ENCODE measurements around the gene LZTR1. TPM values are rescaled to one million over a fixed set of nuclear protein-coding genes. Genes with fewer than 3 reads are reported as not detected.

The LZTR1 gene
- total and polyA plus RNA-seq, 4 donors: 11.3 to 83.9 (median 70.4) TPM

DNA sequence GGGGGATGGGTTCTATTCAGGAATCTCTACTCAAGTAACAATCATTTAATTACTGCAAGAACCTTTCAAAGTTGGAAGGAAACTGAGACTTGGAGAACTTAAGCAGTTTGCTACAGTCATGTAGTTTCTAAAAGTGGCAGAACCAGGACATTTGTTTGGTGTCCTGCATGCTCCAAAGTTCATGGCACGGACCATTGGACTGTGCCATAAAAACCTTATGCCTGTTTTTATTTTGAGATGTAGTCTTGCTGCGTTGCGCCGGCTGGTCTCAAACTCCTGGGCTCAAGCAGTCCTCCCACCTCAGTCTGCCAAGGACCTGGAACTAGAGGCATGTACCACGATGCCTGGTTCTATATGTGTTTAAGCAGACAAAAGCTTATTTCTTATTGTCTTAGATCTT lies 33.6 kb upstream of the LZTR1 start:
- ATAC-seq (ENCODE audit: low FRiP score) (no peak), DNase-seq (no peak)
- intact Hi-C loops (cut with DNase I): no loop called here
- no peak overlapping the region for H3K27ac ChIP-seq (ENCODE audit: low read depth in 1 of 2, low read length in 2 of 2)
- H3K4me3 ChIP-seq (ENCODE audit: low read length in 2 of 2): no peak overlapping the region
- H3K4me1 ChIP-seq (ENCODE audit: control insufficient read depth in 1 of 2, insufficient read depth in 2 of 2, low read length in 2 of 2): peaks cover 0 to 3% of the 10 kb centered on the region in 2 donors
- H3K36me3 ChIP-seq (ENCODE audit: control insufficient read depth in 1 of 2, insufficient read depth in 2 of 2, low read length in 1 of 2): peaks cover 0 to 5% of the 10 kb centered on the region in 2 donors
- WGBS, 2 donors: 88 to 89% methylated on average over 5 of the region's 5 CpGs
- no peaks in the 10 kb centered on the region for H3K9me3 ChIP-seq (ENCODE audit: control insufficient read depth, low read length)
- no peaks in the 10 kb centered on the region for H3K27me3 ChIP-seq (ENCODE audit: control insufficient read depth in 1 of 2, insufficient read depth in 2 of 2, low read length in 1 of 2)

GRCh38 chr22:20948989-20949388 lies 33.1 kb upstream of the LZTR1 start:
- H3K4me3 ChIP-seq (ENCODE audit: low read length in 2 of 2): no peak overlapping the region
- no peaks in the 10 kb centered on the region for H3K9me3 ChIP-seq (ENCODE audit: control insufficient read depth, low read length)
- intact Hi-C loops (cut with DNase I): no loop called here
- peak in 1 of 2 donors; percentile 14 for DNase-seq
- WGBS, 2 donors: 85 to 89% methylated on average over 5 of the region's 5 CpGs
- ATAC-seq (ENCODE audit: low FRiP score): no peak
- no peak overlapping the region for H3K27ac ChIP-seq (ENCODE audit: low read depth in 1 of 2, low read length in 2 of 2)
- peaks cover 0 to 5% of the 10 kb centered on the region in 2 donors for H3K36me3 ChIP-seq (ENCODE audit: control insufficient read depth in 1 of 2, insufficient read depth in 2 of 2, low read length in 1 of 2)
- peaks cover 0 to 3% of the 10 kb centered on the region in 2 donors for H3K4me1 ChIP-seq (ENCODE audit: control insufficient read depth in 1 of 2, insufficient read depth in 2 of 2, low read length in 2 of 2)
- H3K27me3 ChIP-seq (ENCODE audit: control insufficient read depth in 1 of 2, insufficient read depth in 2 of 2, low read length in 1 of 2): no peaks in the 10 kb centered on the region

GRCh38 chr22:20949698-20950183 lies 32.4 kb upstream of the LZTR1 start:
- peaks cover 0 to 5% of the 10 kb centered on the region in 2 donors for H3K36me3 ChIP-seq (ENCODE audit: control insufficient read depth in 1 of 2, insufficient read depth in 2 of 2, low read length in 1 of 2)
- peak in 1 of 2 donors; percentile 19 for DNase-seq
- WGBS, 2 donors: 82 to 87% methylated on average over 13 of the region's 13 CpGs

GRCh38 chr22:20951151-20951931 lies 30.8 kb upstream of the LZTR1 start:
- 79 to 82% methylated on average over 10 of the region's 10 CpGs for WGBS, 2 donors
- no peaks in the 10 kb centered on the region for H3K27me3 ChIP-seq (ENCODE audit: control insufficient read depth in 1 of 2, insufficient read depth in 2 of 2, low read length in 1 of 2)

More at GRCh38 chr22:20949698-20950183, 32.4 kb upstream of the LZTR1 start:
- H3K4me1 ChIP-seq (ENCODE audit: control insufficient read depth in 1 of 2, insufficient read depth in 2 of 2, low read length in 2 of 2): peaks cover 0 to 3% of the 10 kb centered on the region in 2 donors
- no peaks in the 10 kb centered on the region for H3K9me3 ChIP-seq (ENCODE audit: control insufficient read depth, low read length)
- H3K27me3 ChIP-seq (ENCODE audit: control insufficient read depth in 1 of 2, insufficient read depth in 2 of 2, low read length in 1 of 2): no peaks in the 10 kb centered on the region
- no peak overlapping the region for H3K4me3 ChIP-seq (ENCODE audit: low read length in 2 of 2)
- H3K27ac ChIP-seq (ENCODE audit: low read depth in 1 of 2, low read length in 2 of 2): no peak overlapping the region
- no peak for ATAC-seq (ENCODE audit: low FRiP score)
- intact Hi-C loops (cut with DNase I): no loop called here

DNA sequence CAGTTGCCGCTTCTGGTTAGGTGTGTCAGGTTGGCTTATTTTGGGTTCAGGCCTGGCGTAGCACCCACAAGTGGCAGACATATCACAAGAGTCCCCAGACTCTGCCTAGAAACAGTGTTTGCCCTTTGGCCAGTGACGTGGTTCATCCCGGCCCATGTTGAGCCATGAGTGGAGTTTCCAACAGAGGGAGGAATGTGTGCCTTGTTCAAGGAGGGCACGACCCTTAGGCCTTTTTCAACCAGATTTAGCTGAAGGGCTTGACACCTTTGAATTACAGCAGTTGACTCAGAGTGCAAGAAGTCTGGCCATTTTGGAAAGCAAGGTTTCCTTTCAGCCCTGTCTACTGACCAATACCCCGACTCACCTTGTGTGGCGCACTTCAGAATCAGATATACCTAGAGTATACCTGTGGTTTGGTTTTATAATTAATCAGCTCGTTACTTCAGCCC lies 30.1 kb upstream of the LZTR1 start:
- intact Hi-C loops (cut with DNase I): no loop called here
- H3K4me3 ChIP-seq (ENCODE audit: low read length in 2 of 2): no peak overlapping the region
- no peaks in the 10 kb centered on the region for H3K9me3 ChIP-seq (ENCODE audit: control insufficient read depth, low read length)
- no peaks in the 10 kb centered on the region for H3K27me3 ChIP-seq (ENCODE audit: control insufficient read depth in 1 of 2, insufficient read depth in 2 of 2, low read length in 1 of 2)
- H3K4me1 ChIP-seq (ENCODE audit: control insufficient read depth in 1 of 2, insufficient read depth in 2 of 2, low read length in 2 of 2): no peaks in the 10 kb centered on the region
- H3K36me3 ChIP-seq (ENCODE audit: control insufficient read depth in 1 of 2, insufficient read depth in 2 of 2, low read length in 1 of 2): peaks cover 0 to 5% of the 10 kb centered on the region in 2 donors
- WGBS, 2 donors: 82 to 85% methylated on average over 8 of the region's 8 CpGs
- DNase-seq (peak in 1 of 2 donors; percentile 42), ATAC-seq (ENCODE audit: low FRiP score) (no peak)
- H3K27ac ChIP-seq (ENCODE audit: low read depth in 1 of 2, low read length in 2 of 2): no peak overlapping the region

More at GRCh38 chr22:20951151-20951931, 30.8 kb upstream of the LZTR1 start:
- DNase-seq (no peak), ATAC-seq (ENCODE audit: low FRiP score) (no peak)
- H3K4me1 ChIP-seq (ENCODE audit: control insufficient read depth in 1 of 2, insufficient read depth in 2 of 2, low read length in 2 of 2): no peaks in the 10 kb centered on the region
- H3K4me3 ChIP-seq (ENCODE audit: low read length in 2 of 2): no peak overlapping the region
- no peaks in the 10 kb centered on the region for H3K9me3 ChIP-seq (ENCODE audit: control insufficient read depth, low read length)
- intact Hi-C loops (cut with DNase I): no loop called here
- no peak overlapping the region for H3K27ac ChIP-seq (ENCODE audit: low read depth in 1 of 2, low read length in 2 of 2)
- H3K36me3 ChIP-seq (ENCODE audit: control insufficient read depth in 1 of 2, insufficient read depth in 2 of 2, low read length in 1 of 2): peaks cover 0 to 5% of the 10 kb centered on the region in 2 donors

DNA sequence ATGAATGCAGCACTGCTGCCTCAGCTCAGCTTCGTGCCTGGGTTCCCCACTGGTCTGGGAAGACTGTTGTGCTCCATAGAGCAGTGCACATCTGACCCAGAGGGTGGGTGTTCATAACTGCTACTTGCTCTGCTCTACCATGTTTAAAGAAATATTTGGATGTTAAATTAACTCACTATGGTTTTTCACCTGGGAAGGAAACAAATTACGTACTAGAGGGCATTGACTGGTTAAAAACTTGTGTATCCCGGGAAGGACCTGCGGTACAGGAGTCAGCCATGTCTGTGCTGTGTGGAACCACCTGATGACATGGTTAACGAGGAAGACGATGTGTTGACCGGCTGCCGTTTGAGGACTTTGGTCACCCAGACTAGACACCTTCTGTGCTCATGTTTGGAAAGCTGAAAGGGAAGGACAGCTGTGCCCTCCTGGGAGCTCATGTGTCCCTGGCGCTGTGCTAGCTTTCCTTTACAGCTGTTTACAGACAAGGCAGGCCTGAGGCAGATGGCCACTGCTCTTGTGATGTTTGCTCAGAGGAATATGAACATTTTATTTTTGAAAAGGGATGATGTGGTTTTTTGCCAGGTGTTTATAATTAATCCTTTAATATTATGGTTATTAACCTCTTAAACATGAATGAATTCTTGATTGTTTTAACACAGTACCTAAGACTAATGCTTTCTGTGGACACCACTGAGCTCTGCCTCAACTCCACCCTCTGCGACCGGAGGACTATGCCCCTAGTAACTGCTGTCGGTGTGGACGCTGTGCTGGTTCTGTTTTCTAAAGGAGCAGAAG lies 29.4 kb upstream of the LZTR1 start:
- DNase-seq (peak in 1 of 2 donors; percentile 41), ATAC-seq (ENCODE audit: low FRiP score) (no peak)
- H3K9me3 ChIP-seq (ENCODE audit: control insufficient read depth, low read length): no peaks in the 10 kb centered on the region
- H3K36me3 ChIP-seq (ENCODE audit: control insufficient read depth in 1 of 2, insufficient read depth in 2 of 2, low read length in 1 of 2): peaks cover 0 to 5% of the 10 kb centered on the region in 2 donors
- H3K27ac ChIP-seq (ENCODE audit: low read depth in 1 of 2, low read length in 2 of 2): no peak overlapping the region
- H3K4me1 ChIP-seq (ENCODE audit: control insufficient read depth in 1 of 2, insufficient read depth in 2 of 2, low read length in 2 of 2): no peaks in the 10 kb centered on the region
- intact Hi-C loops (cut with DNase I): no loop called here
- no peaks in the 10 kb centered on the region for H3K27me3 ChIP-seq (ENCODE audit: control insufficient read depth in 1 of 2, insufficient read depth in 2 of 2, low read length in 1 of 2)
- 82 to 84% methylated on average over 13 of the region's 13 CpGs for WGBS, 2 donors
- no peak overlapping the region for H3K4me3 ChIP-seq (ENCODE audit: low read length in 2 of 2)

DNA sequence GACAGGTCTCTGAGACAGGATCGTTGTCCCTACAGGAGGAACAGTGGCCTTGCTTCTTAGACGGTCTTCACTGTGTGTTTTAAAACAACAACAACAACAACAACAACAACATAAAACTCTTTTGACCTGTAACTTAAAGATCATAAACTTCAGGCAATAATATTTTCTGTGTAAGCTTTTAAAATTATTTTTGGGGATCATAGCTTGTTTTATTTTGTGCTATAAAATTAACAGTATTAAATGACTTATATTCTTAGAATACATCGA lies 28.8 kb upstream of the LZTR1 start:
- 68 to 70% methylated on average over 3 of the region's 3 CpGs for WGBS, 2 donors

DNA sequence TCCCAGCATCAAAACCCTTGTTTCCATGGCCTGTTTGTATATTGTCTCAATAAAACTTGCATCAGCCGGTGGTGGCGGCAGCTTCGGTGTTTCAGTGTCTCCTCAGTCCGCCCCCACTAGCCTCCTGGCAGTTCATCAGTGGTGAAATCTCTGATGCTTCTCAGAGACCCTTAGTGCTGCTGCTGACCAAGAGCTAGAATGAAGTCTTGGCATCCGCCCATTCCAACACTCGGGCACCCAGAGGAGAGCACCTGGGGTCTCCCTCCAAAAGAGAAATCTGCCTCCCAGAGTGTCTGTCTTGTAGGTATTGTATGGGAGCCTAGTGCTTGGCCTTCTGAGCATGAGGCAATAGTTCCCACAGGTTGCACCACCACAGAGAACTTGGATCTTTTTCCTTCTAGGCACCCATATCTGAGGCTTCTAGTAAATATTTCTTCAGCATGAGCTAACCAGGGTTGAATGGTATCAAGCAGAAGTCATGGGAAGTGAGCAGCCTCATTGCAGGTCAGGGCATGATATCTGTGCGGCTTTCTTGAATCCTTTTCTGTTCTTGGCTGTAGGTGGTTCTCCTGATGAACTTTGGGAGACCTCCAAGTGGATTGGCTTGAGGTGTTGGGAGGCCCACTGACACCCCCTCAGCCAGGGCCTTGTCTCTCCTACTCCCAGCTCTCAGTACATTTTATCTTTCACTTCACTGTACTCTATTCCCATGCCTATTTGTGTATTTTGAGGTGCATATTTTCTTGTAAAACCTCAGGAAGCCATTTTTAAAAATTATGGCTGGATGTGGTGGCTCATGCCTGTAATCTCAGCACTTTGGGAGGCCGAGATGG lies 28.2 kb upstream of the LZTR1 start:
- DNase-seq: peak in 1 of 2 donors; percentile 56
- intact Hi-C loops (cut with DNase I): no loop called here
- no peaks in the 10 kb centered on the region for H3K9me3 ChIP-seq (ENCODE audit: control insufficient read depth, low read length)
- WGBS, 2 donors: 89 to 90% methylated on average over 8 of the region's 8 CpGs
- no peak for ATAC-seq (ENCODE audit: low FRiP score)
- peaks cover 0 to 5% of the 10 kb centered on the region in 2 donors for H3K36me3 ChIP-seq (ENCODE audit: control insufficient read depth in 1 of 2, insufficient read depth in 2 of 2, low read length in 1 of 2)
- H3K4me1 ChIP-seq (ENCODE audit: control insufficient read depth in 1 of 2, insufficient read depth in 2 of 2, low read length in 2 of 2): no peaks in the 10 kb centered on the region
- H3K27me3 ChIP-seq (ENCODE audit: control insufficient read depth in 1 of 2, insufficient read depth in 2 of 2, low read length in 1 of 2): no peaks in the 10 kb centered on the region
- H3K27ac ChIP-seq (ENCODE audit: low read depth in 1 of 2, low read length in 2 of 2): no peak overlapping the region
- no peak overlapping the region for H3K4me3 ChIP-seq (ENCODE audit: low read length in 2 of 2)

More for the DNA sequence above, 28.8 kb upstream of the LZTR1 start:
- H3K27ac ChIP-seq (ENCODE audit: low read depth in 1 of 2, low read length in 2 of 2): no peak overlapping the region
- H3K36me3 ChIP-seq (ENCODE audit: control insufficient read depth in 1 of 2, insufficient read depth in 2 of 2, low read length in 1 of 2): peaks cover 0 to 5% of the 10 kb centered on the region in 2 donors
- ATAC-seq (ENCODE audit: low FRiP score) (no peak), DNase-seq (no peak)
- H3K9me3 ChIP-seq (ENCODE audit: control insufficient read depth, low read length): no peaks in the 10 kb centered on the region
- H3K4me1 ChIP-seq (ENCODE audit: control insufficient read depth in 1 of 2, insufficient read depth in 2 of 2, low read length in 2 of 2): no peaks in the 10 kb centered on the region
- H3K27me3 ChIP-seq (ENCODE audit: control insufficient read depth in 1 of 2, insufficient read depth in 2 of 2, low read length in 1 of 2): no peaks in the 10 kb centered on the region
- no peak overlapping the region for H3K4me3 ChIP-seq (ENCODE audit: low read length in 2 of 2)
- intact Hi-C loops (cut with DNase I): no loop called here

Measured in aorta (tissue), 5 donors.